ENCODE data around the gene ESRRB. TPM values are rescaled to one million over a fixed set of nuclear protein-coding genes. Genes with fewer than 3 reads are reported as not detected.

Gene ESRRB
- total RNA-seq, 4 donors from 2014 or later = not detected

- TF ChIP-seq CTCF (IDR thresholded peaks at IDR 0.05) = no peak
- DNase-seq (ENCODE audit: low spot score) = no peak
- ATAC-seq (ENCODE audit: low FRiP score) = no peak
Measured at GRCh38 chr14:76446921-76447320, 71.0 kb downstream of the ESRRB start.

- ATAC-seq (ENCODE audit: low FRiP score) (no peak), DNase-seq (ENCODE audit: low spot score) (no peak)
- no peak for TF ChIP-seq CTCF (IDR thresholded peaks at IDR 0.05)
Measured at GRCh38 chr14:76450476-76450875, 74.5 kb downstream of the ESRRB start.

GRCh38 chr14:76456200-76456599 is 80.3 kb downstream of the ESRRB start:
- no peak for DNase-seq (ENCODE audit: low spot score)
- ATAC-seq (ENCODE audit: low FRiP score) = no peak
- TF ChIP-seq CTCF (IDR thresholded peaks at IDR 0.05) = no peak

GRCh38 chr14:76456891-76457586 is 81.1 kb downstream of the ESRRB start:
- no peak for ATAC-seq (ENCODE audit: low FRiP score)
- no peak for DNase-seq (ENCODE audit: low spot score)
- TF ChIP-seq CTCF (IDR thresholded peaks at IDR 0.05) = no peak

- TF ChIP-seq CTCF (IDR thresholded peaks at IDR 0.05) = no peak
- ATAC-seq (ENCODE audit: low FRiP score) (no peak), DNase-seq (ENCODE audit: low spot score) (no peak)
Measured at GRCh38 chr14:76457841-76458240, 81.9 kb downstream of the ESRRB start.

GRCh38 chr14:76461886-76462285 is 85.9 kb downstream of the ESRRB start:
- TF ChIP-seq CTCF (IDR thresholded peaks at IDR 0.05) = no peak
- ATAC-seq (ENCODE audit: low FRiP score) (no peak), DNase-seq (ENCODE audit: low spot score) (no peak)

- TF ChIP-seq CTCF (IDR thresholded peaks at IDR 0.05) = no peak
- DNase-seq (ENCODE audit: low spot score) (no peak), ATAC-seq (ENCODE audit: low FRiP score) (no peak)
Measured at GRCh38 chr14:76462330-76462729, 86.4 kb downstream of the ESRRB start.

Measured in omental fat pad (tissue), 4 donors.